ENCODE measurements around the gene PCIF1.
"Not testable (repeated sequence)": the region's sequence is repeated elsewhere in the genome, so short reads cannot be mapped to it uniquely, and the experiment has no call there.

PCIF1 gene

DNA sequence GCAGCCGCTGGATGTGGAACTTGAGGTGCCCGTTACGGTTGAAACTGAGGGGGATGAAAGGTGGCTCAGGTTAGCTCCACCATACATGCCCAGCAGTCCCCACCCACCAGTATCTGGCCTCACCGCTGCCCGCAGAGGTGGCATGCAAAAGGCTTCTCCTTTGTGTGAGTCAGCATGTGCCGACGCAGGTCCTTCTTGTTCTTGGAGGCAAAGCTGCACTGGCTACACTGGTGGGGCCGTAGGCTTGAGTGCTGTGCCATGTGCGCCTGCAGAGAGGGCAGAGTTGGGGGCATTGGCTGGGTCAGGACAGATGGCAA, 15.8 kb downstream of the PCIF1 start:
- TF ChIP-seq, protein P1, sequence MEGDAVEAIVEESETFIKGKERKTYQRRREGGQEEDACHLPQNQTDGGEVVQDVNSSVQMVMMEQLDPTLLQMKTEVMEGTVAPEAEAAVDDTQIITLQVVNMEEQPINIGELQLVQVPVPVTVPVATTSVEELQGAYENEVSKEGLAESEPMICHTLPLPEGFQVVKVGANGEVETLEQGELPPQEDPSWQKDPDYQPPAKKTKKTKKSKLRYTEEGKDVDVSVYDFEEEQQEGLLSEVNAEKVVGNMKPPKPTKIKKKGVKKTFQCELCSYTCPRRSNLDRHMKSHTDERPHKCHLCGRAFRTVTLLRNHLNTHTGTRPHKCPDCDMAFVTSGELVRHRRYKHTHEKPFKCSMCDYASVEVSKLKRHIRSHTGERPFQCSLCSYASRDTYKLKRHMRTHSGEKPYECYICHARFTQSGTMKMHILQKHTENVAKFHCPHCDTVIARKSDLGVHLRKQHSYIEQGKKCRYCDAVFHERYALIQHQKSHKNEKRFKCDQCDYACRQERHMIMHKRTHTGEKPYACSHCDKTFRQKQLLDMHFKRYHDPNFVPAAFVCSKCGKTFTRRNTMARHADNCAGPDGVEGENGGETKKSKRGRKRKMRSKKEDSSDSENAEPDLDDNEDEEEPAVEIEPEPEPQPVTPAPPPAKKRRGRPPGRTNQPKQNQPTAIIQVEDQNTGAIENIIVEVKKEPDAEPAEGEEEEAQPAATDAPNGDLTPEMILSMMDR (IDR thresholded peaks at IDR 0.05; ENCODE audit: low read depth, low read length, missing control alignments) = no peak
- no peak overlapping the region for H3K4me3 ChIP-seq (replicated peaks; ENCODE audit: low read depth, low read length)
- DNase-seq (ENCODE audit: extremely low read depth, low read depth) = no peak

DNA sequence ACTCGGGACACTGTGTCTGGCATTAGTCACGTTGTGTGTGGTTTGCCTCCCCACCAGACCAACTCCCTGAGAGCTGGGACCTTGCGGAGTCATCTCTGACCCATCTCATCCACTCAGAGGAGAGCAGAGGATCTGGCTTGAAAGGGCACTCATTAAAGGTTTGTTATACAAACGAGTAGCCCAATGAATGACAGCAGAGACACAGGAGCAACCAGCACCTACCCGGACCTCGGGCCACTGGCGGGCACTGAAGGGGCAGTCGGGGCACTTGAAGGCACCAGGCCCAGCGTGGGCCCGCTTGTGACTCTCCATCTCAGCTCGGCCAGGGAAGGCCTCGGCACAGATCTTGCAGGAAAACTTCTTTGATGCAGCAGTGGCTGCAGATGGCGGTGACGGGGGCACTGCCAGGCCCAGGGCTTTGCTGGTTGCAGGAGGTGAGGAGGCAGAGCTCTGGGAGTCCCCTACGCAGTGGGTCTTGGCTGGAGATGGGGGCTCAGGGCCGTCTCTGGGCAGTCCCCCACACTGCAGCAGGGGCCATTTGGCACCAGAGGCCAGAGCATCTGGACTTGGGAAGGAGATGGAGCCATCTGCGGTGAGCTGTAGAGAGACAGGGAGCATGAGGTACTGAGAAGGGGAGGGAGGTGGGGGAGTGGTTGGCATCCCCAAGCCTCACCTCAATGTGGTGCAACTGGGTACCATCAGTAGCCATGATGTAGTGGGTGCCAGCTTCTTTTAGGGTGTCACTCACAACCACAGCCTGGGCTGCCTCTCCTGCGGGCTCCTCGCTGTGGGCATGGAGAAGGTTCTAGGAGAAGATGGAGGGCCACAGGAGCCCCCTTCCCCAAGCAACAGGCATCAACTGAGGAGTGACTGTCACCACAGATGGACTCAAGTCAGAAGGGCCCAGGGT, 17.7 kb downstream of the PCIF1 start:
- no peak overlapping the region for H3K4me3 ChIP-seq (replicated peaks; ENCODE audit: low read depth, low read length)
- no peak for DNase-seq (ENCODE audit: extremely low read depth, low read depth)
- TF ChIP-seq, protein P1 (IDR thresholded peaks at IDR 0.05; ENCODE audit: low read depth, low read length, missing control alignments) = no peak

DNA sequence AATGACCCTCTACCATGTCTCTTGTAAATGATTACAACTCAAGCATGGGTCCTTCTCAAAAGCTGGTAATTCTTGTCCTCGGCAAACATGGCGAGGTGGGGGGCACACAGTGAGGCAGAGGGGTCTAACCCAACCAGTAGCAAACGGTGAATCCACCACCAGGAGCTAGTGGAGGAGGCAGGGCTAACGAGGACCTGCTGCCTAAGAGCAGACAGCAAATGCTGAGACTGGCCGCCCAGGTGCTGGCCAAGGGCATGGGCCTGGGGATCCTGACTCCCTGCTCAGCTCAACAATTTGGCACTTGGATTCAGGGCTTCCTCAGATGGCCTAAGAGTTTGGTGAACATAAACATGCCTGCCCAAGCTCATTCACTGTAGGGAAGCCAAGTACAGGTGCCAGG, 18.4 kb downstream of the PCIF1 start:
- no peak overlapping the region for H3K4me3 ChIP-seq (replicated peaks; ENCODE audit: low read depth, low read length)
- DNase-seq (ENCODE audit: extremely low read depth, low read depth) = no peak
- TF ChIP-seq, protein P1 (IDR thresholded peaks at IDR 0.05; ENCODE audit: low read depth, low read length, missing control alignments) = no peak

DNA sequence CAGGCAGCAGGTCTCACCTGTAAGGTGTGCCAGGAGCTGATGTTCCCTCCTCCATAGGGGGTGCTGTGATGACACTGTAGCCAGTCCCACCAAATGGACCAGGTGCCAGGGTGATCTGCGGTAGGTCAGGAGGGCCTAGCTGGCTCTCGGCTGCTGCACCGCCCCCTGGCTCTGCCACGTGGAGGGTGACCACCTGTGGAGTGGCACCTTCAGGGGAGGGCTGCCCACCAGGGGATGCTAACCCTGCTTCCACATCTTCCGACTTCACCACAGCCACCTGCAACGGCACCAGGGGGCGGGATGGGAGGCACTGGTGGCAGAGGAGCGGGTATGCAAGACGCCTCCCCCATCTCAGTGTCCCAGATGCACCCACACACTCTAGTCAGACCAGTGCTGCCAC, 19.2 kb downstream of the PCIF1 start:
- TF ChIP-seq, protein P1 (IDR thresholded peaks at IDR 0.05; ENCODE audit: low read depth, low read length, missing control alignments) = no peak
- DNase-seq (ENCODE audit: extremely low read depth, low read depth) = no peak
- no peak overlapping the region for H3K4me3 ChIP-seq (replicated peaks; ENCODE audit: low read depth, low read length)

DNA sequence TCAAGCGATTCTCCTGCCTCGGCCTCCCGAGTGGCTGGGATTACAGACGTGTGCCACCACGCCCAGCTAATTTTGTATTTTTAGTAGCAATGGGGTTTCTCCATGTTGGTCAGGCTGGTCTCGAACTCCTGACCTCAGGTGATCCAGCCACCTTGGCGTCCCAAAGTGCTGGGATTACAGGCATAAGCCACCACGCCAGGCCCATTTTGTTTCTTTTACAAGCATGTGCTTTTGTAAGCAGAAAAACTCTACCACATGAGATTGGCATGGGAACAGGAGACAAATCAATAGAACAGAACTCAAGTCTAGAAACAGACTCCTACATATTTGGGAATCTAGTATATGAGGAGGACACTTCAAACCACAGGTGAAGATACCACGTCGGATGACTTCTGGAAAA, 21.8 kb downstream of the PCIF1 start:
- not testable (repeated sequence) for H3K4me3 ChIP-seq (replicated peaks; ENCODE audit: low read depth, low read length); DNase-seq (ENCODE audit: extremely low read depth, low read depth)

DNA sequence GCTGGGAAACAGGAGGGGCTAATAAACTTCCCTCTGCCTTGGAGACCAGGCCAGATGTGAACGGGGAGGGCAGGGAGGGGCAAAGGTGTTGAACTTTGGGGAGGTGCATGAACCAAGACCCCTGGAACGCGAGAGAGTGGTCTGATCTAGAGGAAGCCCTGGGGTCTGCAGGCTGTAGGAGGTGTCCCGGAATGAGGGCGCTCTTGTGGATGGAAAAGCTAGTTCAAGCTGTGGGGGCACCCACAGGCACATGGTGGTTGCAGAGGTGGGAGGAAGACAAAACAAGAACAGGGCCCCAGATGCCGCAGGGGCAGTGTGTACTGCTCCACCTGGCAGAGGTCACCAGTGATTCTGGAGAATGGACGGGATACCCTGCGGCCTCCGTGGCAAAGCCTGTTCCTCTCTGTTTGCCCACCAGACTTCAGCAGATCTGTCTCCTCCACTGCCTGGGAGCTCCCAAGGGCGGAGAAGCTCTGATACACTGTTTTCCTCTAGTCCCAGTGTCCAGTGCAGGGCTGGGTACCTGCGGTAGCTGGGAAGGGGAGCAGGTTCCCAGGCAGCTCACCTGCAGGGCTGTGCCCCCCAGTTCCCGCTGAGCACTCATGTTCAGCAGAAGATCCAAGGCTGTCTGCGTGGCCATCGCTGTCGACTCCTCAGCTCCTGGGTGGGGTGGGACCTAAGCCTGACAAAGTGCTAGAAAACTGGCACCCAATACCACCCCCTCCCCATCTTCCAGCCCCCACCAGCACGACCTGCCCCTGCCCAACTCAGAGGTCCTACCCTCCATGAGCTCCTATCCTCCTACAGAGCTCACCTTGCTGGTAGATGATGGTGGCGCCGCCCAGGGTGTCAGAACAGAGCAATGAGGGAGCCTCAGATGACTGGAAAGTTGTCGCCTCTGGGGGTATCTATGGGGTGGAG, 22.8 kb downstream of the PCIF1 start:
- TF ChIP-seq, protein P1 (IDR thresholded peaks at IDR 0.05; ENCODE audit: low read depth, low read length, missing control alignments) = no peak
- H3K4me3 ChIP-seq (replicated peaks; ENCODE audit: low read depth, low read length) = no peak overlapping the region
- no peak for DNase-seq (ENCODE audit: extremely low read depth, low read depth)

DNA sequence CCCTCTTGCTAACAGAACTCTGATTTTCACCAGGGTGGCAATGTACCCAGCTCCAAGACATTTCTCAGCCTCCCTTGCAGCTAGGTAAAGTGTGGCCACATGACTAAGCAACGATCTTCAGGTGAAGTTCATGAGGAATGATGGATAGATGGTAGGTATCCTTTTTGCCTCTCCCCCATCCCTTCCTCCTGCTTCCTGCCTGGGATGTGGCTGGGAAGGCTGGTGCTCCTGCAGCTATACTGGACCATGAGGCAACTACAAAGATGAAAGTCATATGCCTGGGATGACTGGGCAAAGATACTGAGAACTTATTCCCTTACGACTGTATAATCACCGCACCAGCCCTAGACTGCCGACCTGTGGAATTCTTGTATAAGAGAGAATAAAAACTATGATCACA, 24.1 kb downstream of the PCIF1 start:
- H3K4me3 ChIP-seq (replicated peaks; ENCODE audit: low read depth, low read length) = no peak overlapping the region
- TF ChIP-seq, protein P1 (IDR thresholded peaks at IDR 0.05; ENCODE audit: low read depth, low read length, missing control alignments) = no peak
- DNase-seq (ENCODE audit: extremely low read depth, low read depth) = no peak
